K562 (cell line): ENCODE measurements around the gene RNF32. TPM values are rescaled to one million over a fixed set of nuclear protein-coding genes. Genes with fewer than 3 reads are reported as not detected.

Experiments
- ATF7 ChIP-seq: fragments of 450-650 bp; IDR thresholded peaks from 2 replicates; pipeline ENCODE4 v1.7.1; 2014; ENCODE audit warnings: mild to moderate bottlenecking, moderate library complexity
- BCOR ChIP-seq: fragments of 450-650 bp; IDR thresholded peaks from 2 replicates; pipeline ENCODE4 v1.6.1; 2016
- BHLHE40 ChIP-seq: IDR thresholded peaks from 2 replicates; pipeline ENCODE4 v1.6.1; 2011; ENCODE audit warnings: low read length, improper control_type of control experiment
- CHD4 ChIP-seq: fragments of 200-600 bp; sonication (generic); IDR thresholded peaks from 3 replicates; pipeline ENCODE4 v1.6.1; 2012; ENCODE audit warnings: low read depth, mild to moderate bottlenecking, mixed read lengths, low read length, inconsistent platforms; ENCODE audit not compliant: insufficient read depth, insufficient replicate concordance, poor library complexity, severe bottlenecking
- COPS2 ChIP-seq: fragments of 450-650 bp; conservative IDR thresholded peaks from 2 replicates; pipeline ENCODE4 v1.6.1; 2016; ENCODE audit warnings: mild to moderate bottlenecking, moderate library complexity
- ERF ChIP-seq: fragments of 450-650 bp; formaldehyde crosslinking; IDR thresholded peaks from 2 replicates; pipeline ENCODE4 v1.4.0; 2020; ENCODE audit warnings: mild to moderate bottlenecking, mixed read lengths
- FOXJ2 ChIP-seq: fragments of 200-800 bp; sonication (Bioruptor generic); IDR thresholded peaks from 2 replicates; pipeline ENCODE4 v1.6.1; 2016; ENCODE audit warnings: missing genetic modification characterization, missing compliant biosample characterization
- FOXK1 ChIP-seq: sonication (generic); formaldehyde crosslinking; IDR thresholded peaks from 2 replicates; pipeline ENCODE4 v1.8.0; 2022; ENCODE audit warnings: missing genetic modification reagents, mild to moderate bottlenecking, borderline replicate concordance
- GATAD2A ChIP-seq: fragments of 450-650 bp; IDR thresholded peaks from 2 replicates; pipeline ENCODE4 v1.6.1; 2017
- HMGN3 ChIP-seq: IDR thresholded peaks from 2 replicates; pipeline ENCODE4 v1.6.1; 2011; ENCODE audit warnings: borderline replicate concordance, low read depth, mild to moderate bottlenecking, mixed read lengths, low read length; ENCODE audit not compliant: insufficient read length; ENCODE audit errors: extremely low read depth
- KDM1A ChIP-seq, 2 experiments: fragments of 450-650 bp; IDR thresholded peaks; 2 replicates each; pipeline ENCODE4 v1.6.1; 2016; ENCODE audit warnings: mild to moderate bottlenecking in 2 of 2
- MBD1 ChIP-seq: fragments of 250-450 bp; sonication (Bioruptor Pico); IDR thresholded peaks from 2 replicates; pipeline ENCODE4 v1.8.0; 2022; ENCODE audit warnings: inconsistent platforms
- MNT ChIP-seq, 2 experiments: fragments of 450-650 bp; conservative IDR thresholded peaks; 2 replicates each; pipeline ENCODE4 v1.6.1; 2017; ENCODE audit warnings: mild to moderate bottlenecking in 2 of 2, moderate library complexity in 2 of 2
- NFIC ChIP-seq: fragments of 450-650 bp; IDR thresholded peaks from 2 replicates; pipeline ENCODE4 v1.6.1; 2017; ENCODE audit warnings: mild to moderate bottlenecking, inconsistent platforms
- NFYB ChIP-seq: IDR thresholded peaks from 2 replicates; pipeline ENCODE4 v1.6.1; 2011; ENCODE audit warnings: mild to moderate bottlenecking, moderate library complexity; ENCODE audit not compliant: insufficient read length; ENCODE audit errors: extremely low read depth
- NONO ChIP-seq, 2 experiments: fragments of 200-400 bp in 1 of 2; fragments of 450-650 bp in 1 of 2; formaldehyde crosslinking in 1 of 2; IDR thresholded peaks; 2 replicates each; pipeline ENCODE4 v1.6.1; 2017; ENCODE audit warnings: low read depth in 2 of 2, mild to moderate bottlenecking in 2 of 2, moderate library complexity in 2 of 2, low read length in 1 of 2
- POLR3A ChIP-seq: IDR thresholded peaks from 2 replicates; pipeline ENCODE4 v1.6.1; 2011; ENCODE audit warnings: borderline replicate concordance, mild to moderate bottlenecking, moderate library complexity; ENCODE audit not compliant: insufficient read length, insufficient read depth; ENCODE audit errors: extremely low read depth
- PRMT5 ChIP-seq: sonication (generic); formaldehyde crosslinking; IDR thresholded peaks from 2 replicates; pipeline ENCODE4 v1.5.0; 2020; ENCODE audit warnings: missing genetic modification reagents
- SREBF2 ChIP-seq: sonication (generic); formaldehyde crosslinking; IDR thresholded peaks from 2 replicates; pipeline ENCODE4 v1.4.0; 2020; ENCODE audit warnings: mild to moderate bottlenecking, missing genetic modification reagents
- TAF1 ChIP-seq: IDR thresholded peaks from 2 replicates; pipeline ENCODE4 v1.6.1; 2011; ENCODE audit warnings: mild to moderate bottlenecking, low read length, moderate library complexity; ENCODE audit not compliant: insufficient read depth, control insufficient read depth, severe bottlenecking; ENCODE audit errors: extremely low read depth
- TAL1 ChIP-seq: fragments of 450-650 bp; IDR thresholded peaks from 2 replicates; pipeline ENCODE4 v1.6.1; 2016; ENCODE audit warnings: mild to moderate bottlenecking
- ZNF280A ChIP-seq: fragments of 450-650 bp; IDR thresholded peaks from 2 replicates; pipeline ENCODE4 v1.6.1; 2018; ENCODE audit warnings: mild to moderate bottlenecking, low read depth; ENCODE audit not compliant: partially characterized antibody
- ZNF696 ChIP-seq: fragments of 250-450 bp; sonication (Bioruptor Pico); conservative IDR thresholded peaks from 2 replicates; pipeline ENCODE4 v1.4.0; 2020; ENCODE audit warnings: mild to moderate bottlenecking, moderate library complexity
- ZSCAN32 ChIP-seq: fragments of 450-650 bp; formaldehyde crosslinking; IDR thresholded peaks from 2 replicates; pipeline ENCODE4 v1.4.0; 2020; ENCODE audit warnings: mild to moderate bottlenecking, moderate library complexity
- polyA plus RNA-seq, 8 experiments: library from polyadenylated mRNA; depleted of rRNA in 4 of 8; stranded (reverse) in 5 of 8; unstranded in 3 of 8; fragments of >200 nt; fragmentation: Nextera tagmentation in 2 of 8; fragmentation: Illumina TruSeq in 1 of 8; extraction: Ambion mirVana in 2 of 8; extraction: Trizol in 1 of 8; gene quantifications; 2 replicates each; pipeline versions ENCODE4 v1.2.1 to v1.2.3, GENCODE V29; 2011 to 2014; ENCODE audit warnings: inconsistent platforms in 1 of 8, missing spikeins in 1 of 8
- total RNA-seq, 7 experiments: library from RNA; depleted of rRNA in 6 of 7; stranded (reverse); fragments of >200 nt in 6 of 7; fragmentation: Illumina TruSeq in 2 of 7; extraction: Trizol in 2 of 7; gene quantifications; 2 replicates each; pipeline versions ENCODE4 v1.2.1 to v1.2.3, GENCODE V29; 2011 to 2021; ENCODE audit warnings: low replicate concordance in 1 of 7

The RNF32 gene
- total and polyA plus RNA-seq, 9 of the 15 experiments (the other 6 are each of a cell fraction or from before 2014, with no cell fraction given) = 2.6 to 7.0 (median 4.6) TPM

- TF ChIP-seq MNT (conservative IDR thresholded peaks at IDR 0.05) = peak; percentile 19 to 58; a peak in 3 of 4 replicates
- TF ChIP-seq ZNF280A = no peak
- TF ChIP-seq NFIC = peak; percentile 71
- no peak for TF ChIP-seq COPS2
- no peak for TF ChIP-seq SREBF2 (CRISPR knock-in tag)
- no peak for TF ChIP-seq KDM1A (IDR thresholded peaks at IDR 0.05)
- no peak for TF ChIP-seq CHD4
- no peak for TF ChIP-seq ZNF696 (CRISPR knock-in tag)
- TF ChIP-seq PRMT5 (CRISPR knock-in tag) = 0 out of 2 replicates have a peak, but pooled peaks have one; percentile 59
- no peak for TF ChIP-seq MBD1
- TF ChIP-seq GATAD2A = no peak
- no peak for TF ChIP-seq BHLHE40
- TF ChIP-seq ERF (CRISPR knock-in tag) = no peak; the same call in 1 of the 2 replicates
- peak; percentile 64 for TF ChIP-seq TAF1
- TF ChIP-seq FOXJ2 (tag) = peak; percentile 37; the same call in 1 of the 2 replicates
- 0 out of 2 replicates have a peak, but pooled peaks have one; percentile 48 for TF ChIP-seq ZSCAN32 (CRISPR knock-in tag)
- TF ChIP-seq NFYB = no peak
- TF ChIP-seq POLR3A = no peak
- TF ChIP-seq FOXK1 (CRISPR knock-in tag) = peak; percentile 30; the same call in 1 of the 2 replicates
- no peak for TF ChIP-seq TAL1
- TF ChIP-seq HMGN3 = peak; percentile 44
- TF ChIP-seq NONO (IDR thresholded peaks at IDR 0.05; ENCODE audit: low read depth in 2 of 2, low read length in 1 of 2) = no peak
- no peak for TF ChIP-seq BCOR
- TF ChIP-seq ATF7 = no peak
These were observed 933 bp upstream of the RNF32 start (continued) for GRCh38 chr7:156639426-156640256.
